PFSK-1 (cell line): ENCODE measurements around the gene ADARB1.

Experiments
- POLR2AphosphoS5 ChIP-seq: IDR thresholded peaks from 2 replicates; pipeline ENCODE4 v1.6.1; 2012; ENCODE audit warnings: low read depth, mild to moderate bottlenecking, control low read depth, low read length, moderate library complexity
- TAF1 ChIP-seq: IDR thresholded peaks from 2 replicates; pipeline ENCODE4 v1.6.1; 2012; ENCODE audit warnings: low read length, control low read depth, borderline replicate concordance; ENCODE audit not compliant: insufficient read depth
- TF ChIP-seq, protein P1 (sequence below), 2 experiments: IDR thresholded peaks; 2 replicates each; pipeline versions ENCODE4 v1.6.1 to v1.8.0; 2011 to 2012; ENCODE audit warnings: low read depth in 2 of 2, low read length in 2 of 2, control low read depth in 1 of 2, inconsistent platforms in 1 of 2, mild to moderate bottlenecking in 1 of 2, moderate library complexity in 1 of 2; ENCODE audit not compliant: insufficient read depth in 1 of 2

GRCh38 chr21:45225741-45226327, 151.5 kb downstream of the ADARB1 start:
- TF ChIP-seq POLR2AphosphoS5 = no peak
- TF ChIP-seq, protein P1, sequence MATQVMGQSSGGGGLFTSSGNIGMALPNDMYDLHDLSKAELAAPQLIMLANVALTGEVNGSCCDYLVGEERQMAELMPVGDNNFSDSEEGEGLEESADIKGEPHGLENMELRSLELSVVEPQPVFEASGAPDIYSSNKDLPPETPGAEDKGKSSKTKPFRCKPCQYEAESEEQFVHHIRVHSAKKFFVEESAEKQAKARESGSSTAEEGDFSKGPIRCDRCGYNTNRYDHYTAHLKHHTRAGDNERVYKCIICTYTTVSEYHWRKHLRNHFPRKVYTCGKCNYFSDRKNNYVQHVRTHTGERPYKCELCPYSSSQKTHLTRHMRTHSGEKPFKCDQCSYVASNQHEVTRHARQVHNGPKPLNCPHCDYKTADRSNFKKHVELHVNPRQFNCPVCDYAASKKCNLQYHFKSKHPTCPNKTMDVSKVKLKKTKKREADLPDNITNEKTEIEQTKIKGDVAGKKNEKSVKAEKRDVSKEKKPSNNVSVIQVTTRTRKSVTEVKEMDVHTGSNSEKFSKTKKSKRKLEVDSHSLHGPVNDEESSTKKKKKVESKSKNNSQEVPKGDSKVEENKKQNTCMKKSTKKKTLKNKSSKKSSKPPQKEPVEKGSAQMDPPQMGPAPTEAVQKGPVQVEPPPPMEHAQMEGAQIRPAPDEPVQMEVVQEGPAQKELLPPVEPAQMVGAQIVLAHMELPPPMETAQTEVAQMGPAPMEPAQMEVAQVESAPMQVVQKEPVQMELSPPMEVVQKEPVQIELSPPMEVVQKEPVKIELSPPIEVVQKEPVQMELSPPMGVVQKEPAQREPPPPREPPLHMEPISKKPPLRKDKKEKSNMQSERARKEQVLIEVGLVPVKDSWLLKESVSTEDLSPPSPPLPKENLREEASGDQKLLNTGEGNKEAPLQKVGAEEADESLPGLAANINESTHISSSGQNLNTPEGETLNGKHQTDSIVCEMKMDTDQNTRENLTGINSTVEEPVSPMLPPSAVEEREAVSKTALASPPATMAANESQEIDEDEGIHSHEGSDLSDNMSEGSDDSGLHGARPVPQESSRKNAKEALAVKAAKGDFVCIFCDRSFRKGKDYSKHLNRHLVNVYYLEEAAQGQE (IDR thresholded peaks at IDR 0.05; ENCODE audit: insufficient read depth in 1 of 2, low read depth in 2 of 2, low read length in 2 of 2) = no peak
- TF ChIP-seq TAF1 = no peak
